T-helper 2 cell treated with Interferon-gamma antibody and Interleukin-4, amounts not matched to agents 100 ng/mL and 5 ng/mL, for 36 hours (primary cell): ENCODE measurements around the gene IFFO2. TPM values are rescaled to one million over a fixed set of nuclear protein-coding genes. Genes with fewer than 3 reads are reported as not detected.

Experiments used
- intact Hi-C: fragments of 100-400 bp; cut with micrococcal nuclease; formaldehyde crosslinking; loops from one replicate; pipeline ENCODE4 v1.15.1; 2023
- total RNA-seq: library from RNA; stranded (reverse); gene quantifications from 2 replicates; pipeline ENCODE4 v1.2.3, GENCODE V29; 2022

Gene IFFO2
- total RNA-seq, 1 donor from 2014 or later, result 15.3 TPM

GRCh38 chr1:18972991-18973390 is 16.5 kb upstream of the IFFO2 start:
- intact Hi-C loops, result loop anchor here (1.0 kb wide), 1 partner anchor 66 kb away; no protein-coding TSS in a partner anchor

- intact Hi-C loops, result loop anchor here (1.0 kb wide), 1 partner anchor 65 kb away; no protein-coding TSS in a partner anchor
Observed at GRCh38 chr1:18972531-18972930, 16.1 kb upstream of the IFFO2 start.

- intact Hi-C loops, result no loop called here
Observed at GRCh38 chr1:18970762-18971161, 14.3 kb upstream of the IFFO2 start.

- intact Hi-C loops, result no loop called here
Observed at GRCh38 chr1:18970358-18970757, 13.9 kb upstream of the IFFO2 start.

GRCh38 chr1:18967066-18967690 is 10.7 kb upstream of the IFFO2 start:
- intact Hi-C loops, result no loop called here

- intact Hi-C loops, result no loop called here
Observed at GRCh38 chr1:18965206-18966173, 9.0 kb upstream of the IFFO2 start.

GRCh38 chr1:18963968-18964367 is 7.5 kb upstream of the IFFO2 start:
- intact Hi-C loops, result no loop called here

- intact Hi-C loops, result no loop called here
Observed at GRCh38 chr1:18962855-18963737, 6.6 kb upstream of the IFFO2 start.

- intact Hi-C loops, result no loop called here
Observed at GRCh38 chr1:18962121-18962721, 5.7 kb upstream of the IFFO2 start.

GRCh38 chr1:18960821-18961220 is 4.3 kb upstream of the IFFO2 start:
- intact Hi-C loops, result no loop called here

- intact Hi-C loops, result no loop called here
Observed at GRCh38 chr1:18960409-18960808, 3.9 kb upstream of the IFFO2 start.

- intact Hi-C loops, result loop anchor here (5.0 kb wide), 1 partner anchor 638 kb away; a partner anchor contains a TSS
Observed at GRCh38 chr1:18959591-18959990, 3.1 kb upstream of the IFFO2 start.

- intact Hi-C loops, result loop anchor here (2.0 to 5.0 kb wide), 2 partner anchors 53 to 640 kb away; a partner anchor contains a TSS
Observed at GRCh38 chr1:18957532-18958300, 1.2 kb upstream of the IFFO2 start.

- intact Hi-C loops, result loop anchor here (2.0 to 5.0 kb wide), 2 partner anchors 54 to 640 kb away; a partner anchor contains a TSS
Observed at GRCh38 chr1:18957136-18957521, 653 bp upstream of the IFFO2 start.

GRCh38 chr1:18955441-18956192 is 859 bp downstream of the IFFO2 start:
- intact Hi-C loops, result loop anchor here (1.0 to 5.0 kb wide), 4 partner anchors 29 to 642 kb away; partner anchors contain the start of gene ALDH4A1

- intact Hi-C loops, result loop anchor here (5.0 kb wide), 1 partner anchor 642 kb away; a partner anchor contains a TSS
Observed at GRCh38 chr1:18955131-18955440, 1.4 kb downstream of the IFFO2 start.

GRCh38 chr1:18954270-18955071 is 2.0 kb downstream of the IFFO2 start:
- intact Hi-C loops, result loop anchor here (5.0 kb wide), 1 partner anchor 643 kb away; a partner anchor contains a TSS

- intact Hi-C loops, result no loop called here
Observed at GRCh38 chr1:18953731-18954231, 2.7 kb downstream of the IFFO2 start.
